ENCODE measurements around the gene KRT31. TPM values are rescaled to one million over a fixed set of nuclear protein-coding genes. Genes with fewer than 3 reads are reported as not detected.

The KRT31 gene
- total and polyA plus RNA-seq, 2 of the 8 experiments (the other 6 are each of a cell fraction or from before 2014, with no cell fraction given): not detected

DNA sequence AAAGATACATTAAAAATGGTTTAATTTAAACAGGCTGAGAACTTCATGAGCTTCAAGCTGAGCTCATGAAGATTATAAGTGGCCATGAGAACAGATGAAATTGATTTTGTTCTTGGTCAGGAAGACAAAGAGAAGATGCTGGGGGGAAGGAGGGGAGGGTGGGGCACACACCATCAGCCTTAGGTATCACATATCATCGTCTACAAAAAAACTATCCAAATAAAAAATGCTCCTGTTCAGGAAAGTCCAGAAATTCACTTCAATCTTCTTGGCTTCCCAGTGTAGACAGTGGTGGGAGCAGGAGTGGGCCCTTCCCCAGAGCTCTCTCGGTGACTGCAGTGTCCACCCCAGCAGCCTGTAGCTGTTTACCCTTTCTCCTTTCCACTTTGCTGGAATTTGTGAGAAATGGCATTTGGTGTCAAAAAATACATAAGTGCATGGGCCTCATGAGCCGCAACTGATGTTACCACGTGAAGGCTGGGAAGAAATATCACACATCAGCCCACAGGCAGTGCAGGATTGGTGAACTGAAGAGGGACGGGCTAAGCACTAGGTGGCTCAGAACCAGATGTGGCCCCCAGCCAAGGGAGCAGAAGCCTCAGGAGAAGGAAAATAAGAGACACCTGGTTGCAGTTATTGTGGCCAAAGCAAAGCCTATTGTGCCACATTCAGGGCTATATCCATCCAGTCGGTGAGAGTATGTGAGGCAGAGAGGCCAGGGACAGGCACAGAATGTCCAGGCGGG, 20.9 kb upstream of the KRT31 start (continued):
- TF ChIP-seq, protein P1, sequence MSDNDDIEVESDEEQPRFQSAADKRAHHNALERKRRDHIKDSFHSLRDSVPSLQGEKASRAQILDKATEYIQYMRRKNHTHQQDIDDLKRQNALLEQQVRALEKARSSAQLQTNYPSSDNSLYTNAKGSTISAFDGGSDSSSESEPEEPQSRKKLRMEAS (IDR thresholded peaks at IDR 0.05): no peak
- TF ChIP-seq GABPA (IDR thresholded peaks at IDR 0.05; ENCODE audit: borderline replicate concordance, insufficient read depth, low read length): no peak
- no peak for TF ChIP-seq CHD2 (IDR thresholded peaks at IDR 0.05; ENCODE audit: low read length)
- no peak for TF ChIP-seq BCL11A (IDR thresholded peaks at IDR 0.05; ENCODE audit: low read depth in 2 of 2, low read length in 2 of 2)
- TF ChIP-seq EZH2 (IDR thresholded peaks at IDR 0.05; ENCODE audit: low read depth, low read length, severe bottlenecking): no peak
- TF ChIP-seq JUND (IDR thresholded peaks at IDR 0.05; ENCODE audit: low read length): no peak
- TF ChIP-seq SAP30 (IDR thresholded peaks at IDR 0.05; ENCODE audit: insufficient read depth, insufficient replicate concordance, low read length): no peak
